SHP77 treated with DMSO at 0.1 percent for 48 hours (cell line): ENCODE measurements around the gene GRB10.

Experiments used
- DNase-seq: peaks from one replicate; lab custom pipeline; 2025; lab: John Stamatoyannopoulos, UW

The GRB10 gene

DNA sequence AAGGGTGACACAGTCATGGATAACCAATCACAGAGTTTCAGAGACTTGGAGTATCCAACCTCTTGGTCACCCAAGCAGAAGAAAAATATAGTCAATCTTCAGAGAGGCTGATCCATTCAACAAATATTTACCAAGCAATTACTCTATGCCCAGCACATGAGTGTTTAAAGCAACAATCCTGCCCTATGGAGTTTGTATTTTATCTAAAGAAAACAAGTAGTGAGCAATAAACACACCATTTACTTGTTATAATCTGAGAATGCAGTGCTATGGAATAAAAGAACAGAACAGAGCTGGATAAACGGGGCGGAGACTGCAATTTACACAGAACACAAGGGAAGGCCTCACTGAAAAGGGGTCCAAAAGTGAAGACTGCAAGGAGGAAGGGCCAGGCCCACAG is 63.8 kb downstream of the GRB10 start:
- DNase-seq, result peak; percentile 34

DNA sequence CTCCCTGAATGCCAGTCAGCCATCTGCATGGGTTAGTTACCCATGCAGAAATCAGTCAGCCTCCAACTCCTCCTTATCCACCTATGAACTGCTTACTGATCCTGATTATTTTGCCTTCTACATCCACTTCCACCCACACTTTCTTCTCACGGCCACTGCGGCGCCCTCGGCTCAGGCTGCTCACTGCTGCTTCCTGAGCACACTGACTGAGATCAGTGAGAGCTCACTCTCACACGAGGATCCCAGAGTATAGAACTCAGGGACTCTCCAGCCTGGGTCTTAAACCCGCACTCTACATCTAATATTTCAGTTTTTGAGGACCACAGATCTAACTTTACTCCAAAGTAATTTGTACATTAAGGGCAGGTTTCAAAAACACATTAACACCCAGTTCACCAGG is 64.4 kb downstream of the GRB10 start:
- no peak for DNase-seq

DNA sequence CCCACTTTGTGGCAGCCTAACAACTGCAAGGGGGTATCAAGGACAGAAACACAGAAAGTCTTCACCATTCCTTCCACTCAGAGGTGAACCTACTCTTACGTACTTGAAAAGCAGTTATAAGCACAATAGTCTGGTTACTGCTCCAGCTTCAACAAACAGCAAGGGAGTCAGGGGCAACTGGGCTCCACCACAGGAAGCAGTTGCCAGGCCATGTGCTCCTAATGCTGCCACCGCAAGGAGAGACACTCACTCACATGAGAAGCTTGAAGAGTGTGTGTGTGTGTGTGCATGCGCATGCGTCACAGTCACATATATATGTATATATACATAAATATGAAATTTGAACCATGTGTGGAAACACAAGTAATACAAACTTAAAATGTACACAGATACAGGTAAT is 65.5 kb downstream of the GRB10 start:
- DNase-seq, result no peak

DNA sequence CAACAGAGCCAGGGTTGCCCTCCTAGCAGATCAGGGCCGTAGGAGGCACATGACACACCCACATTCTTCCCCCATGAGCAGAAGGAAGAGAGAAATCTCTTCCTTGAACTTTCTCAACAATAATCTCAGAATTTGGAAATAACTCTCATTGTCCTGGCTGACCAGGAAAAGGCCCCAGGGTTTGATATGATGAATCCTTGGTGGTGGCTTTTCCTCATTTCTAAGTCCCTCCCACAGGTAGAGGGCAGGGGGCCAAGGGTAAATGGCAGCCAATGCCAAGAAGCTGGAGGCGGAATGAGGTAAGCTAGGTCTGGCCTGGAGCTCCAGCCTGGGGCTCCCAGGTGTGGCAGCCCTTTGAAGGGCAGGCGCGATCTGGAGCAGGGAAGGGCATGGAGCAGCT is 67.8 kb downstream of the GRB10 start:
- no peak for DNase-seq

DNA sequence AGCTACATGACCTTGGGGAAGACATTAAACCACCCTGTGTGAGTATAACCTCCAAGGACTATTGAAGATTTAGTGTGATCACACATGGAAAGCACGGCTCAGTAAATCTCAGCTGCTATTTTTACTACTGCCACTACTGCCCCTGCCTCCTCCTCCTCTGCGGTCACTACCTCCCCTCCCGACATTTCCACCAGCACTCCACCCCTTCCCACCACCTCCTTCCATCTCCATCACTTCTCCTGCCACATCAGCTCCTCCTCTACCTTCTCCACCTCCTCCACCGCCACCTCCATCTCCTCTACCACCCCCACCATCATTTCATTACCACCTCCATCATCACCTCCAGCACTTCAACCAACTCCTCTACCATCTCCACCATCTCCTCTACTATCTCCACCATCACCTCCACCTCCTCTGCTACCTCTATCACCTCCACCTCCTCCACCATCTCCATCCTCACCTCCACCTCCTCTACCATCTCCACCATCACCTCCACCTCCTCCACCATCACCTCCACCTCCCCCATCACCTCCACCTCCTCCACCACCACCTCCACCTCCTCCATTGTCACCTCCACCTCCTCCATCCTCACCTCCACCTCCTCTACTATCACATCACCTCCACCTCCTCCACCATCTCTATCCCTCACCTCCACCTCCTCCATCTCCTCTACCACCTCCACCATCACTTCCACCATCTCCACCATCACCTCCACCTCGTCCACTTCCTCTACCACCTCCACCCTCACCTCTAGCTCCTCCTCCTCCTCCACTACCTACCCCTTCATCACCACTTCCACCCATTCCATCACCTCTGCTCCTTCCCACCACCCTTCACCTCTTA is 69.4 kb downstream of the GRB10 start:
- DNase-seq, result no peak

DNA sequence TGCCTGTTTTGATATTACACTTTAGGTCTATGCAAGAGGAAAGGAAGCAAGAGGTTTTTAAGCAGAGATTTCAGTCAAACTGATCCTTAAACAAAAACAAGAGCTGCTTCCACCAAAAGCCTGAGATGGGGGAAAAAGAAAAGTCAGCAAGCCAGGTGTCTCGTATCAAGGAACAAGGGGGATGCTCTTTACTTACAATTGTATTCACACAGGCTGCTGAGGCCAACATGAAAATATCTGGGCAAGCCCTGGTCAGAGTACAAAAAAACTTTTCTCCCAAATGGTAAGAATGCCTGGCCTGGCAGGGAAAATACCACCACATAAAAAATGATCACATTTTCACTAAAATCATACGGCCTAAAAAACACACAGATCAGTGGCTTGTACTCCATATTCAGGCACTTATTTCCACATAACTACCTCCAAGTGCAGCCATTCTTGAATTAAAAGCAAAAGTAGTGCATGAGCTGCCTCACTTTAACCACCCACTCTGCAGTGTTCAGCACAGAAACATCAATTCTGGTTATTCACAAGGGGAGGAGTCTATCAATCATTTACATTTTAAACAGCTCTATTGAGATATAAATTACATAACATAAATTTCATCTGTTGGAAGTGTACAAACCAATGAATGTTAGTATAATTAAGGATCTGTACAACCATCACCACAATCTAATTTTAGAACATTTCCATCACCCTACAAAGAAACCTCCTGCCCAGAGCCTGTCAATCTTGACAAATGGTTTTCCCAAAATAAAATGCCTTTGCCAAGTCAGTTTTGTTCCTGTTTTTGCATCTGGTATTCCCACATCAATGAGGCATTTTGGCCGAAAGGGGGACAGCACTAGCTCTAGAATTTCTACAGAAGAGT is 70.2 kb downstream of the GRB10 start:
- no peak for DNase-seq

DNA sequence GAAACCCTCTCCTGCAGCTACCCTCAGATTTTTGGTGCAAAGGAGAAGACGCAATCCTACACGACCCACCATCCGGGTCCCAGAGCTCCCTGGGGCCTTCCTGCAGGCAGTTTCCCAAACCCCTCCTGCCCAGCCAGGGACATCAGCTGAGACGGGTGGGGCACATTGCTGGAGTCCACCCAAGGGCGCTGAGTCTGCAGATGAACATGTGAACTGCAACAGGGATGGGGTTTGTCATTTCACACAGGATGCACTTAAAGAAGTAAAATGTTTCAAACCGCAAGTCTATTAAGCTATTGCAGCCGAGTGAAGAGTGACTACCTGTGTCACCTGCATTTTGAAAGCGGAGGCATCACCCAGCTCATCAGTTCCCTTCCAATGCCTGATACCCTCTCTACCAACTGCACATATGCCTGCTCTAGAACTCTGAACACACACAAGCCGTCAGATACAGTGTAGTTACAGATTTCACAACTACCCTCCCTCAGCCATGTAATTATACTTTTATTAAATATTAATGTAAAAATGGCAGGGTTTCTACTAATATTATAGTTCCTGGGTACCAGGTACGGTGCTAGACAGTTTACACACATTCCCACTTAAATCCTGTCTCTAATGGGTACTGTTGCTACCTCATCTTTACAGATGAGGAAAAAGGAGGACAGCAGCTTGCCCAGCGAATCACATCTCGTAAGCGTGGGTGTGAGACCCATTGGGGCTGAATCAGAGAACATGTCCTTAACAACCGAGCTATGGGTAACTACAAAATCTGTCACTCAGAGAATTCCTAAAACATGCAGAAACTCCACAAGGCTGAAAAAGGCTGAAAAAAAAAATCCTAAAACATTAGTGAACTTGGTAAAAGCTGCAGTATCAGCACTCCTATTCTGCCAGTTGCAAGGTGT is 71.2 kb downstream of the GRB10 start:
- DNase-seq, result no peak

DNA sequence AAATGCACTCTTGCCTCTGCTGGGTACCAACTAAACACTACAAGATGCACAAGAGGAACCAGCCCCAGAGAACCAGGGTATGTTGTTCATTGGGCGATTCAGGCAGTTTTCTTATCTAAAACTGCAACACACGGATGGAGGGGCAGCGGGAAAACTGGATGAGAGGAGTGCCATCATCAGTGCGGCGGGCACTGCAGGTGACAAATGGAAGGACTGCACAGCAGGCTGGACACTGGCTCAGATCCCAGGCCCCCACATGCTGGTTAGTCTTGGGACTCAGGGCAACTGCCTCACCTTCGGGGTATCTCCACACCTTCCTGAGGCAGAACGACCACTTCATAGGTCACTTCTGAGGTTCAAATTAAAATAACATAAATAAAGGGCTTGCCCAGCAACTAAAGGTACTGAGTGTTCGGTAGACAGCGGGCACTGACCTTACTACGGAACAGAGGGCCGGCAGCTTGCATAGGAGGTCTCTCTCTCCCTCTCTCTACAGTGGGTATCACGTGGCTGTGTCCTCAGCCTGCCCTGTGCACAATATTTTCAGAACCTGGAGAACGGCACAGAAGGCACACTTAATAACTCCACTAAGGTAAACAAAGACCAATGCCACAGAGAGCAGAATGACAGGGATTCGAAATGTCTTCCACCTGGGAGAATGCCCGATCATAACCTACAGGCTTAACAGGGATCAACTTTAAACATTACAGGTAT is 72.1 kb downstream of the GRB10 start:
- DNase-seq, result no peak

DNA sequence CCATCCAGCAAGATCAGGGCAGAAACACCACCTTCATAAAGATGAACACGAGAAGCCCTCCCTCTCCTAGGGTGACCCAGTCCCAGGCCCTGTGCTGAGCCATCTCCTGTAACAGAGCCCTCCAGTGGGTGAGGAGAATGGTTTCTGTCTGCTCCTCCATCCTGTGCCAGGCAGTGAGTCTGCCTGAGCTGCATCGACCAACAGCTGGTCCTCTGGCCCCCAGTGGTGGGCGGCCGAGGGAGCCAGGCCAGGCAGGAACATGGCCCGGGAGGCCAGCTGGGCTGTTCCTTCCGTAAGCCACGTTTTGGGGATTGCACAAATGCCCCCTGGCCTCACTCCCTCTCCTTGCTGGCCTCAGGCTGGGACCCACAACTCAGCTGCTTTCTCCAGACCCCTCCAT is 73.5 kb downstream of the GRB10 start:
- DNase-seq, result no peak

DNA sequence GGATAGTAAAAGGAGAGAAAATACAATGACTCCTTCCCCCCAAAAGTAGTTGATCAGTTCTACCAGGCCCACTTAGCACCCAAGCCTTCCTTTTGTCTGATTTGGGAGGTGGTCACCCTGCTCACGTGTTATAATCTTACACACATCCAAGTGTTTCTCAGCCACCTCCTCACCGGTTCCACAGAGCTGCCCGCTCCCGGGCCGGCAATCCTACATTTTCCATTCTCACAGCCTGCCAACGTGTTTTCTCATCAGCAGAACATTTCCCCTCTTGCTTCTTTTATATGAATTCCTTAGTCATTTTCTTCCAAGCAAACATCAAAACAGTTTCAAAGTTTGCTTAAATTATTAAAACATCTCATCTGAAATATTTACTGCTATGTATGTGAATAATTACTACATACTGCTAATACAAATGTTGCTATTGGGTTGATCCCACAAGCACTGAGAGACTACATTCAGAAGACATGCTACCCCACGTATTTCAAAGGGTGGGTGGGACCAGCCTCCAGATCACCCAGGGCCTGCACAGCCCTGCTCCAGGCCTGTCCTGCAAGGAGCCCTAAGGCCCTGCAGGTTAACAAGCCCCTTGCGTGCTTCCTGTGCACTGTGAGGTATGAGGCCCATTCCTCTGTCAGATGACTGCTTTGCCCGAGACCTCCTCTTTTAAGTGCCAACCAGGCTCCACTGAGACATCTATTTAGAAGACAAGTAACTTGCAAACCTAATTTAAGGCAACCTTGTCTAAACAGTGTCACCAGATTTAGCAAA is 75.3 kb downstream of the GRB10 start:
- no peak for DNase-seq

DNA sequence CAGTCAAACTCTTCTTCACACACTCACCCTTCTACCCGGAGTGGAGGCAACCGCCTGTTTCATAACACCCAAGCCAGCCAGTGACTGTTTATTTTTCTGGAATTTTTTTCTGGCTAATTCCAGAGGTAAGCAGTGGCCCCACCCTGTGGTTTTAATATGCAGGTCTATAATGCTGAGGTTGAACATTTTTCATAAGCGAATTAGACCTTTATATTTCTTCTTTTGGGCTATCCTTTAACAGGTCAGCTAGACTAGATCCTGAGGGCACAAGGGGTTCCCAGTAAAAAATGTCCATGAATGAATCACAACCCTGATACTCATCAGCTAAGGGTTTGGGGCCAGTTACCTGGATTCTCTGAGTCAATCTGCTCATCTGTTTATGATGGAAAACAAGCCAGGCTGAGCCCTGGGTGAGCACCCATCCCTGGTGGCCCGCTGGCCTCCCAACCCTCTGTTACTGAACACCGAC is 76.2 kb downstream of the GRB10 start:
- DNase-seq, result no peak

DNA sequence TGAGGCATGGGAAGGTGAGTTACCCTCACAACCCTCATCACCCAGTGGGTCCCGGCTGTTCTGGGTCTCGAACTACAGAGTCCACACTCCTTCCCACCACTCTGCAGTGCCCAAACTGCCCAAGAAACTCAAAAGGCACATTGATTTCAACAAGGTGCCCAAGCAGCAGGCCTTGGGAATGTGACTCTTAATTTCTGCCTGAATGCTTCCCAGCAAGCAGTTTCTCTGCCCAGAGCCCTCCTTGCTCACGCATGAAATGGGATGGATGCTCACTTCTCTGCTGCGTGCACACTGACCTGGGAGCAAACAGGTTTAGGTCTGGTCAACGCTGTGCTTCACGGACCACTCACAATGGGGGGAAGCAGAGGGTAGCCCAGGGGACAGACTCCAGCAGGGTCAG is 77.9 kb downstream of the GRB10 start:
- no peak for DNase-seq

DNA sequence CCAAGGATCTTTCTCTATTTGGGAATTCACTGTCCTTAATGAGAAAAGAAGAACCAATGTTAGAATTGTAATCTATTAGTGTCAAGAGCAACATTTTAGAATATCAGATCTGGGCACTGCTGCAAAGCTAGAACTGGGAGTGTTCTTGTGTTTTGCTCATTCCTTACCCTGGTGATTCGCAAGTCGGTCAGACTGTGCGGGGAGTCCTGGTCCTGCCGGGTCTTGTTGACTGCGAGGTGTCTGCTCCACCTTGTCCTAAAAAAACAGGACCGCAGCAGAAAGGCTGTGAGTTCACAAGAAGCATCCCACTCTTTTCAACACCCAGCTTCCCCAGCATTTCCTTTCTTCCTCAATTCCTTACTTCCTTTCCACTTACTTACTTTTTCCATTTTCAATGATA is 79.0 kb downstream of the GRB10 start:
- no peak for DNase-seq

DNA sequence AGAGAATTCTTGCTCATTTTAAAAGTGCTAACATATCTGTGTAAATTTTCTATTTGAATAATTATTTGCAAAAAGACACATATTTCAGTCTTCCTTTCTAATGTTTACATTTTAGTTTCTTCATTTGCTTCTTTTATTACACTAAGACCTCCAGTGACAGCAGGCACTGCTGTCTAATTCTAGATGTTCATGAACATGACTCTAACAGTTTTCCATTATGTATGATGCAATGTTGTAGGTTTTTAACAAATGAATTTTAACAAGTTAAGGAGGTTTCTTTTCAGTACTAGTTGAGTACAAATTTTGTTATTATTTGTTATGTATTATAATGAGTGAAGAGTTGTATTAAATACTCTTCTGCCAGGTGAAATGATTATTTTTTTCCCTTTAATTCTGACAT is 83.6 kb downstream of the GRB10 start:
- no peak for DNase-seq

DNA sequence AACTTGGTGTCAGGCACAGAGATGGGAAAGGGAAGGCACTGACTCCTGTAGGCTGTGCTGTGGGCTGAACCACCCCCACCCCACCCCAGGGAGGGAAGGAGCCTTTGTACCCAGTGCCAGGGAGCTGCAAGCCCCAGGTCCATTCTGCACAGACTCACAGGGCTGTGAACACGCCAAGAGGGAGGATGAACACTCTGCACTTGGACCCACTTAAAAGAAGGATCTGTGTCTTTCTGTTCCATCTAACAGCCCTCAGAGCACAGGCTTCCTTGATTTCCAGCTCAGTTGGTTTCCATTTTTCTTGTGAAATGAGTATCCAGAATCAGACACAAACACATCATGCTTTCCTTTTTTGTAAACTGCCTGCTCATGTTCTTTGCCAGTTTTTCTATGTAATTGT is 84.9 kb downstream of the GRB10 start:
- no peak for DNase-seq

DNA sequence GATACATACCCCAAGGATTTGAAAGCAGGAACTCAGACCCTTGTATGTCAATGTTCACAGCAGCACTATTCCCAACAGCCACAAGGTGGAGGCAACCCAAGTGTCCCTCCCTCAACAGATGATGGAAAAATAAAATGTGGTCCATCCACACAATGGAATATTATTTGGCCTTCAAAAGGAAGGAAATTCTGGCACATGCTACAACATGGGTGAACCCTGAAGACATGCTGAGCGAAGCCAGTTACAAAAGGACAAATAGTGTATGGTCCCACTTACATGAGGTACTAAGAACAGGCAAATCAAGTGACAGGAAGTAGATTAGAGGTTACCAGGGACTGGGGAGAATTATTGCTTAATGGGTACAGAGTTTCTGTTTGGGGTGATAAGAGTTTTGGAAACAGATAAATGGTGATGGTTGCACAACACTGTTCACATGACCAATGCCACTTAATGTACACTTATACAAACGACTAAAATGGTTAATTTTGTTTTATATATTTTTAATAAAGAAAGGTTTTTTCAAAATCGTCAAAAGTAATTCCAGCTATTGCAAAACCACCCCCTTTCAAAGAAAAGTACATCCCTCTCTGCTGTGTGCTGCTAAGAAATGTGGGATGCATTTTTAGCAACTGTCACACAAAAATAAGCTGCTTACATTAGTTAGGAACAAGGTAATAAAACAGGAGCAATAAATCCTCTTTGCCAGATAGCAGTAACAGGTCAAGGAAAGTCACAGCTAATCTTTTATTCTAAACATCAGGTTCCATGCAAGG is 85.7 kb downstream of the GRB10 start:
- DNase-seq, result no peak

DNA sequence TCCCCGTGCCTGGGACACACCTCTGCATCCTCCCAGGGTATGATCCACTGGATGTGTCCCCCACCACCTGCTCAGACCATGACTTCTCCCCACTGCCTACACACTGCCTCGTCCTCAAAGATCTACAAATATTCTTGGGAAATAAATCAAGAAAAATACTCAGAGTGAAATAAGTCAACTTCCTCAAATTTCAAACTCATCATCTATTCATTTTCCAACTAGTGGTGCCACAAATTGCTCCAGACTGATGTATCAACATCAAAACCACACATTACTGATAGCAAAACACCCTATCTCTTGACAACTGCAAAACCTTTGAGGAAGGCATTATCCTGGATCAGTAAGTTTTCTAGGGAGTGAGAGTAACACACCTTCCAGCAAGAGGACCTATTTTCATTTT is 87.7 kb downstream of the GRB10 start:
- DNase-seq, result no peak

DNA sequence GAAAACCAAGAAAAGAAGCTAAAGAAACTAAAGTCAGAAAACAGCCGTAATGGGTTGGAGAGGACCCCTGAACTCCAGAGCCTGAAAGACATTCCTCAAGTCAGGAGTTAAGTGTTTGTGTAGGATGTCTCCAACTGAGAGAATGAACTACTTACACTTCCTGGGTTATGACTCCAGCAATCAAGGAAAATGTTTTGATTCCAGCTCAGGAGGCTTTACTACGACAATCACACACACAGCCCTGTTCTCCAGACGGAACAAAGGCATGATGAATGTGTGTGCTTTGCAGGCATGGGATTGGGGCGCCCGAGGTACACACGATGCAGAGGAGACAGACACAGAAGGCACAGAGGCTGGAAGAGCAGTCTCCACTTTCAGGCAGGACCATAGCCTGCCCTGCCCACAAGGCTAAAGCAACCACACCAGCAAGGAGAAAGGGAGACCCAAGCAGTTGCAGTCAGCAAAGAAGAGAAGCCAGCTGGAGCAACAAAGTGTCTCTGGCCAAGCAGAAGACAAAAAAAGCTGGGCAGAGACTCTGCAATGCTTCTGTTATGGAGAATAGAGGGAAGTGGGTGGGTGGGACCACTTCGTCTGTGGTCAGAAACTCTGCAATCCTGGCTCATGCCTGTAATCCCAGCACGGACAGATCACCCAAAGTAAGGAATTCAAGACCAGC is 89.1 kb downstream of the GRB10 start:
- DNase-seq, result no peak

DNA sequence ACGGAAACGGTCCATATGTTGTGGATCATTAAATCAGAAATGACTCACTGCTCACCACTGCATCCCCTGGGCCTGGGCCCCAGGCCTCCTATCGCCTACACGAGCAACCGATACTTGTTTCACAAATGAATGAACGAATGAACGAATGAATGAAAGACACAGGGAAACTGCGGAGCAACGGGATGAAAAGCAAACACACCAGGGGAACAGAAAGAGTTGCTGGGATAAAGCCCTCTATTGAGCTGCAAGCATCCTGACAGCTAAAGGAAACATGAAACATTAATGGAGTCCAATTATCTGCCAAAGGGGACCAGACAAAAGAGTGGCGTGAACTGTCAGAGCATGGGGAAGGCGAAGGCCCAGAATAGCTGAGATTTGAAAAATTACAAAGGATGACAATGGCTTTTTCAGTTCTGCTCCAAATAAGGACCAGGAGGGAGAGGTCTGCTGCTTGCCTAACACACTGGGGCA is 92.1 kb downstream of the GRB10 start:
- DNase-seq, result no peak
